B cell (primary cell): ENCODE data around the gene GPR78.

ENCODE experiments used
- CTCF ChIP-seq: fragments of 200-600 bp; IDR thresholded peaks from one replicate; pipeline ENCODE4 v1.8.0; 2022; ENCODE audit warnings: antibody characterized with exemption, mild to moderate bottlenecking
- EZH2 ChIP-seq: IDR thresholded peaks from 2 replicates; pipeline ENCODE4 v1.6.1; 2012; ENCODE audit warnings: borderline replicate concordance, low read depth, mild to moderate bottlenecking, moderate library complexity, low read length; ENCODE audit not compliant: insufficient read depth, poor library complexity, severe bottlenecking

GRCh38 chr4:8571702-8572685, 8.2 kb upstream of the GPR78 start:
- TF ChIP-seq CTCF, result no peak
- TF ChIP-seq EZH2, result no peak
